K562 (cell line): Measurements from ENCODE around the gene ATF4. TPM values are rescaled to one million over a fixed set of nuclear protein-coding genes. Genes with fewer than 3 reads are reported as not detected.

Source experiments
- ATAC-seq: fragments of 200-7000 bp; cut with Tn5 transposase; 3 replicates; pipeline ENCODE4 v1.9.1; 2020; ENCODE audit warnings: moderate library complexity
- BruUV-seq: library from RNA; stranded (reverse); fragments of 400-500 nt; replicated peaks from 2 replicates; lab custom pipeline; 2021; lab: Mats Ljungman, UMichigan
- CTCF ChIA-PET: fragments of 300-600 bp; formaldehyde crosslinking; extraction: SDS; loops from one replicate; lab custom pipeline; 2021; ENCODE audit warnings: low intra/inter-chr PET ratio; lab: Yijun Ruan, JAX
- POLR2A ChIA-PET: fragments of 300-600, 350-650 bp; sonication (Branson Sonifier 250); formaldehyde crosslinking; extraction: SDS; loops from one replicate; lab custom pipeline; 2021; ENCODE audit warnings: antibody characterized with exemption, inconsistent platforms; lab: Yijun Ruan, JAX
- DNase-seq, 4 experiments: peaks; one replicate each; pipeline versions ENCODE4 v3.0.0 to v3.0.0-alpha.2; 2011 to 2018; ENCODE audit warnings: low spot score in 3 of 4, mixed read lengths in 3 of 4; ENCODE audit errors: extremely low read depth in 1 of 4
- FAIRE-seq: peaks from 2 replicates; lab custom pipeline; 2011; peaks lifted over from hg19 to GRCh38; lab: Jason Lieb, UNC
- H2AFZ ChIP-seq: 2 replicates; pipeline ENCODE4 v1.6.0; 2011; ENCODE audit warnings: low read depth, low read length, control low read depth, inconsistent platforms
- H3K27ac ChIP-seq: fragments of 200-600 bp; 3 replicates; pipeline ENCODE4 v1.8.0; 2011; ENCODE audit warnings: low read depth, mild to moderate bottlenecking, control low read depth, inconsistent platforms, low read length, moderate library complexity, mixed read lengths; ENCODE audit errors: extremely low read depth
- H3K27me3 ChIP-seq, 2 experiments: fragments of 300-600 bp in 1 of 2; 2 replicates in 1 of 2; 3 replicates in 1 of 2; pipeline versions ENCODE4 v1.6.0 to v1.8.0; 2011; ENCODE audit warnings: inconsistent platforms in 2 of 2, low read length in 2 of 2, mild to moderate bottlenecking in 1 of 2, mixed read lengths in 1 of 2, moderate library complexity in 1 of 2; ENCODE audit not compliant: control insufficient read depth in 2 of 2, insufficient read depth in 2 of 2
- H3K36me3 ChIP-seq: fragments of 300-600 bp; 3 replicates; pipeline ENCODE4 v1.8.0; 2011; ENCODE audit warnings: mild to moderate bottlenecking, low read length, inconsistent platforms; ENCODE audit not compliant: control insufficient read depth, insufficient read depth
- H3K4me1 ChIP-seq, 2 experiments: fragments of 200-600 bp in 1 of 2; replicated peaks in 1 of 2; 2 replicates in 1 of 2; 3 replicates in 1 of 2; pipeline versions ENCODE4 v1.5.1 to v1.8.0; 2011; ENCODE audit warnings: inconsistent platforms in 2 of 2, low read length in 2 of 2, mild to moderate bottlenecking in 1 of 2, mixed read lengths in 1 of 2, moderate library complexity in 1 of 2; ENCODE audit not compliant: control insufficient read depth in 2 of 2, insufficient read depth in 2 of 2
- H3K4me2 ChIP-seq: 2 replicates; pipeline ENCODE4 v1.6.1; 2011; ENCODE audit warnings: low read length, control low read depth, inconsistent platforms, mixed read lengths; ENCODE audit not compliant: insufficient read depth
- H3K4me3 ChIP-seq: fragments of 200-600 bp; sonication (generic), shearing (Covaris generic); 2 replicates; pipeline ENCODE4 v1.5.1; 2016; ENCODE audit warnings: control low read depth, inconsistent platforms
- H3K79me2 ChIP-seq: fragments of 200-600 bp; 3 replicates; pipeline ENCODE4 v1.8.0; 2011; ENCODE audit warnings: low read length, inconsistent platforms; ENCODE audit not compliant: control insufficient read depth, insufficient read depth
- H3K9ac ChIP-seq, 2 experiments: 2 replicates each; pipeline versions ENCODE4 v1.6.0 to v1.6.1; 2011; ENCODE audit warnings: low read depth in 2 of 2, low read length in 2 of 2, control low read depth in 1 of 2, inconsistent platforms in 1 of 2, mild to moderate bottlenecking in 1 of 2, mixed read lengths in 1 of 2; ENCODE audit not compliant: insufficient read depth in 1 of 2
- H3K9me1 ChIP-seq: one replicate; pipeline ENCODE4 v1.6.0; 2011; ENCODE audit warnings: inconsistent platforms, mild to moderate bottlenecking, low read length, moderate library complexity; ENCODE audit not compliant: control insufficient read depth, insufficient read depth
- H3K9me3 ChIP-seq: replicated peaks from 2 replicates; pipeline ENCODE4 v1.5.1; 2011; ENCODE audit warnings: low read depth, low read length, inconsistent platforms; ENCODE audit not compliant: control insufficient read depth, insufficient read depth
- H4K20me1 ChIP-seq: replicated peaks from 2 replicates; pipeline ENCODE4 v1.6.1; 2011; ENCODE audit warnings: low read length, inconsistent platforms, mixed read lengths; ENCODE audit not compliant: control insufficient read depth, insufficient read depth
- ARID4B ChIP-seq: sonication (generic); formaldehyde crosslinking; IDR thresholded peaks from 2 replicates; pipeline ENCODE4 v1.8.0; 2022; ENCODE audit warnings: mild to moderate bottlenecking, missing genetic modification reagents
- CREM ChIP-seq: IDR thresholded peaks from 2 replicates; pipeline ENCODE4 v1.6.1; 2014; ENCODE audit warnings: antibody characterized with exemption, low read depth
- EHMT2 ChIP-seq: fragments of 450-650 bp; IDR thresholded peaks from 2 replicates; pipeline ENCODE4 v1.6.1; 2018; ENCODE audit warnings: antibody characterized with exemption
- HCFC1 ChIP-seq: IDR thresholded peaks from 2 replicates; pipeline ENCODE4 v1.6.1; 2012; ENCODE audit warnings: low read depth, low read length, improper control_type of control experiment
- HNRNPH1 ChIP-seq: fragments of 200-400 bp; formaldehyde crosslinking; optimal IDR thresholded peaks from 2 replicates; pipeline ENCODE3; 2017; ENCODE audit warnings: low read depth, mild to moderate bottlenecking, low read length, moderate library complexity
- MED1 ChIP-seq: sonication (generic); formaldehyde crosslinking; IDR thresholded peaks from 2 replicates; pipeline ENCODE4 v1.8.1; 2023; ENCODE audit warnings: missing genetic modification reagents, borderline replicate concordance
- MIER1 ChIP-seq: fragments of 450-650 bp; IDR thresholded peaks from 2 replicates; pipeline ENCODE4 v1.6.1; 2016; ENCODE audit warnings: antibody characterized with exemption, mild to moderate bottlenecking, low read depth
- NFIC ChIP-seq: fragments of 450-650 bp; IDR thresholded peaks from 2 replicates; pipeline ENCODE4 v1.6.1; 2017; ENCODE audit warnings: mild to moderate bottlenecking, inconsistent platforms
- NR3C1 ChIP-seq: sonication (generic); formaldehyde crosslinking; IDR thresholded peaks from 2 replicates; pipeline ENCODE4 v1.8.1; 2022; ENCODE audit warnings: missing genetic modification reagents
- SIN3A ChIP-seq, 2 experiments: fragments of 150-350 bp in 1 of 2; IDR thresholded peaks; 2 replicates each; pipeline ENCODE4 v1.6.1; 2011 to 2016; ENCODE audit warnings: borderline replicate concordance in 2 of 2, low read depth in 2 of 2, low read length in 2 of 2, mild to moderate bottlenecking in 2 of 2, moderate library complexity in 2 of 2; ENCODE audit not compliant: control insufficient read depth in 1 of 2
- TFAP4 ChIP-seq: sonication (generic); formaldehyde crosslinking; IDR thresholded peaks from 2 replicates; pipeline ENCODE4 v1.8.0; 2022; ENCODE audit warnings: missing genetic modification reagents, mild to moderate bottlenecking, moderate library complexity, borderline replicate concordance
- ZBTB49 ChIP-seq: sonication (generic); formaldehyde crosslinking; IDR thresholded peaks from 2 replicates; pipeline ENCODE4 v1.8.0; 2022; ENCODE audit warnings: missing genetic modification reagents, mild to moderate bottlenecking, borderline replicate concordance
- WGBS: fragments of 100-300 bp; shearing (Covaris generic); methylation state at CpG from one replicate; pipeline ENCODE4 v1.1.6; 2016; ENCODE audit warnings: low coverage, mixed read lengths; ENCODE audit not compliant: insufficient coverage; ENCODE audit errors: missing lambda C conversion rate; 5-methylcytosine and 5-hydroxymethylcytosine counted together
- in situ Hi-C: fragments of 300-500 bp; cut with MboI; formaldehyde crosslinking; loops from 4 replicates; pipeline ENCODE4 v1.15.0; 2018; ENCODE audit warnings: inconsistent platforms, mixed read lengths
- intact Hi-C: fragments of 100-400 bp; cut with micrococcal nuclease; formaldehyde crosslinking; loops from 2 replicates; pipeline ENCODE4 v1.14.2; 2022
- polyA plus RNA-seq, 8 experiments: library from polyadenylated mRNA; depleted of rRNA in 4 of 8; stranded (reverse) in 5 of 8; unstranded in 3 of 8; fragments of >200 nt; fragmentation: Nextera tagmentation in 2 of 8; fragmentation: Illumina TruSeq in 1 of 8; extraction: Ambion mirVana in 2 of 8; extraction: Trizol in 1 of 8; gene quantifications; 2 replicates each; pipeline versions ENCODE4 v1.2.1 to v1.2.3, GENCODE V29; 2011 to 2014; ENCODE audit warnings: inconsistent platforms in 1 of 8, missing spikeins in 1 of 8
- total RNA-seq, 7 experiments: library from RNA; depleted of rRNA in 6 of 7; stranded (reverse); fragments of >200 nt in 6 of 7; fragmentation: Illumina TruSeq in 2 of 7; extraction: Trizol in 2 of 7; gene quantifications; 2 replicates each; pipeline versions ENCODE4 v1.2.1 to v1.2.3, GENCODE V29; 2011 to 2021; ENCODE audit warnings: low replicate concordance in 1 of 7

The ATF4 gene
- total and polyA plus RNA-seq, 9 of the 15 experiments (the other 6 are each of a cell fraction or from before 2014, with no cell fraction given): 93.1 to 723 (median 355) TPM

- Histone ChIP-seq H3K27ac (no peak overlapping the region), H4K20me1 (no peaks in the 10 kb centered on the region), H3K4me1 (peaks cover 16 to 56% of the 10 kb centered on the region in 2 experiments), H3K36me3 (peaks cover 9% of the 10 kb centered on the region; the same call in 2 of the 3 replicates), H3K4me2 (no peak overlapping the region), H3K9me1 (no peaks in the 10 kb centered on the region), H2AFZ (no peak overlapping the region), H3K4me3 (no peak overlapping the region), H3K9ac (peak overlapping the region in 1 of 2 experiments; percentile 45; a peak in 2 of 4 replicates), H3K27me3 (no peaks in the 10 kb centered on the region), H3K79me2 (peaks cover 29% of the 10 kb centered on the region), H3K9me3 (no peaks in the 10 kb centered on the region)
- in situ Hi-C loops (no loop called here), intact Hi-C loops (no loop called here)
- ChIA-PET CTCF (no interaction called here), POLR2A (interaction anchor here (0.6 to 1.1 kb wide), 3 partner anchors 9 to 161 kb away, joined by 3 to 4 read pairs (median 3); partner anchors contain the start of gene RPL3)
- no peak for FAIRE-seq
- BruUV-seq: no TSS peak
- 46% methylated on average over 4 of the region's 9 CpGs for WGBS
- ATAC-seq: peak; percentile 75
- peak; percentile 32 to 55 (median 48) for DNase-seq
- TF ChIP-seq MIER1: peak; percentile 87
- no peak for TF ChIP-seq MED1 (CRISPR knock-in tag)
- 0 out of 2 replicates have a peak, but pooled peaks have one; percentile 34 for TF ChIP-seq ARID4B (CRISPR knock-in tag)
- TF ChIP-seq NR3C1 (CRISPR knock-in tag): 0 out of 2 replicates have a peak, but pooled peaks have one; percentile 41
- TF ChIP-seq CREM: peak; percentile 26; the same call in 1 of the 2 replicates
- no peak for TF ChIP-seq HNRNPH1
- 0 out of 2 replicates have a peak, but pooled peaks have one; percentile 16 for TF ChIP-seq NFIC
- no peak for TF ChIP-seq ZBTB49 (CRISPR knock-in tag)
- peak; percentile 57; the same call in 1 of the 2 replicates for TF ChIP-seq TFAP4 (CRISPR knock-in tag)
- peak; percentile 93 for TF ChIP-seq EHMT2
- TF ChIP-seq HCFC1: no peak
- TF ChIP-seq SIN3A (IDR thresholded peaks at IDR 0.05; ENCODE audit: borderline replicate concordance in 2 of 2, control insufficient read depth in 1 of 2, low read depth in 2 of 2, low read length in 2 of 2): peak; percentile 70 to 94; a peak in 3 of 4 replicates
Observed at GRCh38 chr22:39478441-39478850, 41.9 kb upstream of the ATF4 start.
